Erythroblast (primary cell): ENCODE measurements around the gene GTF2A1L.

Experiments
- GATA1 ChIP-seq: IDR thresholded peaks from 2 replicates; pipeline ENCODE4 v1.6.1; 2011; ENCODE audit warnings: low read depth, mild to moderate bottlenecking, control low read depth, low read length, moderate library complexity
- POLR2A ChIP-seq: IDR thresholded peaks from 2 replicates; pipeline ENCODE4 v1.6.1; 2011; ENCODE audit warnings: mild to moderate bottlenecking, low read length

DNA sequence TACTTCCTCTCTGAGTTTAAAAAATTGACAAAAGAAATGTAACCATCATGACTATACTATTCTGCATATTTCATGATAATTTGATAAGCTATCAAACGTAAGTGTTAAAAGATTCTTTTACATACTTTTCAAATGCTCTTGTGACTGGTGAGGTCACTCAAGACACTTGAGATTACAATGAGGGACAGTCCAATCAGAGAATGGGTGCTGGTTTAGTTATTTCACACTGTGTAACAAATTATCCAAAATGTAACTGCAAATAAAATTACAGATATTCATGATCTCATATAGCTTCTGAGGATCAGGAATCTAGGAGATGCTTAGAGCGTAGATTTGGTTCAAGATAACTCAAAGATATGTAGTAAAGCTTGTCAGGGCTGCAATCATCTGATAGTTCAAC, 4.4 kb upstream of the GTF2A1L start:
- TF ChIP-seq POLR2A: no peak
- TF ChIP-seq GATA1: no peak
